Measurements from ENCODE around the gene TRIM2. TPM values are rescaled to one million over a fixed set of nuclear protein-coding genes. Genes with fewer than 3 reads are reported as not detected.

Gene TRIM2
- total and polyA plus RNA-seq, 12 donors: 6.2 to 130 (median 47.8) TPM

GRCh38 chr4:153260553-153261300 is 56.5 kb downstream of the TRIM2 start:
- no peak overlapping the region for H3K27ac ChIP-seq
- 52 to 61% (median 53%) methylated on average over 3 of the region's 3 CpGs for WGBS, 4 donors

GRCh38 chr4:153261461-153261860 is 57.2 kb downstream of the TRIM2 start:
- H3K27ac ChIP-seq: no peak overlapping the region
- WGBS, 4 donors: 93 to 98% (median 97%) methylated on average over 2 of the region's 2 CpGs
- no peaks in the 10 kb centered on the region for H3K9me3 ChIP-seq (replicated peaks in 1 of 3)
- H3K4me3 ChIP-seq: no peak overlapping the region
- intact Hi-C loops (cut with DNase I): no loop called here
- H3K36me3 ChIP-seq (replicated peaks in 1 of 2): no peaks in the 10 kb centered on the region
- H3K27me3 ChIP-seq: no peaks in the 10 kb centered on the region
- no peak for DNase-seq
- TF ChIP-seq POLR2A (IDR thresholded peaks at IDR 0.05): no peak
- TF ChIP-seq, protein P1, sequence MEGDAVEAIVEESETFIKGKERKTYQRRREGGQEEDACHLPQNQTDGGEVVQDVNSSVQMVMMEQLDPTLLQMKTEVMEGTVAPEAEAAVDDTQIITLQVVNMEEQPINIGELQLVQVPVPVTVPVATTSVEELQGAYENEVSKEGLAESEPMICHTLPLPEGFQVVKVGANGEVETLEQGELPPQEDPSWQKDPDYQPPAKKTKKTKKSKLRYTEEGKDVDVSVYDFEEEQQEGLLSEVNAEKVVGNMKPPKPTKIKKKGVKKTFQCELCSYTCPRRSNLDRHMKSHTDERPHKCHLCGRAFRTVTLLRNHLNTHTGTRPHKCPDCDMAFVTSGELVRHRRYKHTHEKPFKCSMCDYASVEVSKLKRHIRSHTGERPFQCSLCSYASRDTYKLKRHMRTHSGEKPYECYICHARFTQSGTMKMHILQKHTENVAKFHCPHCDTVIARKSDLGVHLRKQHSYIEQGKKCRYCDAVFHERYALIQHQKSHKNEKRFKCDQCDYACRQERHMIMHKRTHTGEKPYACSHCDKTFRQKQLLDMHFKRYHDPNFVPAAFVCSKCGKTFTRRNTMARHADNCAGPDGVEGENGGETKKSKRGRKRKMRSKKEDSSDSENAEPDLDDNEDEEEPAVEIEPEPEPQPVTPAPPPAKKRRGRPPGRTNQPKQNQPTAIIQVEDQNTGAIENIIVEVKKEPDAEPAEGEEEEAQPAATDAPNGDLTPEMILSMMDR (IDR thresholded peaks at IDR 0.05): no peak
- peaks cover 0 to 8% of the 10 kb centered on the region in 2 donors for H3K4me1 ChIP-seq (replicated peaks in 1 of 2)

More at GRCh38 chr4:153260553-153261300, 56.5 kb downstream of the TRIM2 start:
- Histone ChIP-seq H3K27me3 (no peaks in the 10 kb centered on the region), H3K4me1 (replicated peaks in 1 of 2) (peaks cover 0 to 8% of the 10 kb centered on the region in 2 donors), H3K9me3 (replicated peaks in 1 of 3) (no peaks in the 10 kb centered on the region), H3K36me3 (replicated peaks in 1 of 2) (no peaks in the 10 kb centered on the region), H3K4me3 (no peak overlapping the region)
- TF ChIP-seq, protein P1 (IDR thresholded peaks at IDR 0.05): no peak
- no peak for TF ChIP-seq POLR2A (IDR thresholded peaks at IDR 0.05)
- intact Hi-C loops (cut with DNase I): no loop called here
- DNase-seq: no peak

DNA sequence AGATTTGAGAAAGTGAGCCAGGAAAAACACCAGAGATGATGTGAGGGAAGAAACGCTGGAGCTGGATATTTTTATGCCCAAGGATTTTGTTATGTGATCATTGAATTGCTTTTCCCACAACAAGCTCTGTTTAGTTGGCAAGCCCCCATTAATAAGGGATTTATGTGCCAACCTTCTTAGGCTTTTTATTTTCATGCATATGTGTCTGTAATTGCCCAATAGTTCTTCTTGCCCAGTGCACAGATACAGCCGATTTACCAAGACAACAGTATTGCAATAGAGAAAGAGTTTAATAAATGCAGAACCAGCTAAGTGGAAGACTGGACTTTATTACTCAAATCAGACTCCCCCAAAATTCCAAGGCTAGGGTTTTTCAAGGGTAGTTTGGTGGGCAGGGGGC is 57.7 kb downstream of the TRIM2 start:
- H3K4me1 ChIP-seq (replicated peaks in 1 of 2): peaks cover 0 to 8% of the 10 kb centered on the region in 2 donors
- H3K9me3 ChIP-seq (replicated peaks in 1 of 3): no peaks in the 10 kb centered on the region
- H3K27me3 ChIP-seq: no peaks in the 10 kb centered on the region
- intact Hi-C loops (cut with DNase I): no loop called here
- TF ChIP-seq POLR2A (IDR thresholded peaks at IDR 0.05): no peak
- TF ChIP-seq, protein P1 (IDR thresholded peaks at IDR 0.05): no peak
- no peak overlapping the region for H3K27ac ChIP-seq
- no peak overlapping the region for H3K4me3 ChIP-seq
- DNase-seq: no peak
- WGBS, 4 donors: 77 to 87% (median 84%) methylated on average over 2 of the region's 2 CpGs
- no peaks in the 10 kb centered on the region for H3K36me3 ChIP-seq (replicated peaks in 1 of 2)

- no peak for TF ChIP-seq POLR2A (IDR thresholded peaks at IDR 0.05)
- TF ChIP-seq, protein P1 (IDR thresholded peaks at IDR 0.05): no peak
- WGBS, 4 donors: 81 to 85% (median 83%) methylated on average over 9 of the region's 9 CpGs
- no peak overlapping the region for H3K27ac ChIP-seq
- no peak overlapping the region for H3K4me3 ChIP-seq
- intact Hi-C loops (cut with DNase I): no loop called here
- peaks cover 5 to 28% of the 10 kb centered on the region in 2 donors for H3K4me1 ChIP-seq (replicated peaks in 1 of 2)
- DNase-seq: no peak
- no peaks in the 10 kb centered on the region for H3K27me3 ChIP-seq
- H3K36me3 ChIP-seq (replicated peaks in 1 of 2): no peaks in the 10 kb centered on the region
- H3K9me3 ChIP-seq (replicated peaks in 1 of 3): no peaks in the 10 kb centered on the region
These were observed 61.2 kb downstream of the TRIM2 start for GRCh38 chr4:153265306-153266047.

All from adrenal gland (tissue), 12 donors.